Endothelial cell of umbilical vein (primary cell): ENCODE measurements around the gene PHOX2A. TPM values are rescaled to one million over a fixed set of nuclear protein-coding genes. Genes with fewer than 3 reads are reported as not detected.

Experiments
- Bru-seq: library from RNA; stranded (reverse); fragments of 400-500 nt; gene quantifications from one replicate; lab custom pipeline; 2021; lab: Mats Ljungman, UMichigan
- BruChase-seq, 2 experiments: library from RNA; stranded (reverse); fragments of 400-500 nt; gene quantifications; one replicate each; lab custom pipeline; 2021; lab: Mats Ljungman, UMichigan
- BruUV-seq: library from RNA; stranded (reverse); fragments of 400-500 nt; replicated peaks from 2 replicates; lab custom pipeline; 2021; lab: Mats Ljungman, UMichigan
- CTCF ChIA-PET: fragments of 300-600, 350-600 bp; sonication (Branson Sonifier 250); formaldehyde crosslinking; loops from one replicate; lab custom pipeline; 2021; ENCODE audit warnings: antibody characterized with exemption, inconsistent platforms; lab: Charles Lee
- POLR2A ChIA-PET: fragments of 300-600, 350-600 bp; sonication (Branson Sonifier 250); formaldehyde crosslinking; loops from one replicate; lab custom pipeline; 2021; ENCODE audit warnings: antibody characterized with exemption, inconsistent platforms; lab: Charles Lee
- DNase-seq: peaks from one replicate; pipeline ENCODE4 v3.0.0-alpha.2; 2011; ENCODE audit warnings: low read depth, low spot score
- FAIRE-seq: peaks from 2 replicates; lab custom pipeline; 2011; peaks lifted over from hg19 to GRCh38; lab: Jason Lieb, UNC
- H2AFZ ChIP-seq: 2 replicates; pipeline ENCODE4 v1.6.0; 2012; ENCODE audit warnings: low read depth, low read length, control low read depth, inconsistent platforms
- H3K27ac ChIP-seq: 2 replicates; pipeline ENCODE4 v1.5.1; 2011; ENCODE audit warnings: low read depth, mild to moderate bottlenecking, control low read depth, low read length, moderate library complexity; ENCODE audit not compliant: insufficient read depth
- H3K27me3 ChIP-seq, 2 experiments: 2 replicates each; pipeline versions ENCODE4 v1.6.0 to v1.6.1; 2011; ENCODE audit warnings: low read length in 2 of 2, mixed read lengths in 1 of 2; ENCODE audit not compliant: control insufficient read depth in 2 of 2, insufficient read depth in 2 of 2
- H3K36me3 ChIP-seq, 2 experiments: 2 replicates in 1 of 2; 3 replicates in 1 of 2; pipeline ENCODE4 v1.5.1; 2011; ENCODE audit warnings: low read length in 2 of 2, mild to moderate bottlenecking in 1 of 2, moderate library complexity in 1 of 2; ENCODE audit not compliant: control insufficient read depth in 2 of 2, insufficient read depth in 2 of 2; ENCODE audit errors: extremely low read depth in 1 of 2
- H3K4me1 ChIP-seq: 3 replicates; pipeline ENCODE4 v1.5.1; 2011; ENCODE audit warnings: mild to moderate bottlenecking, low read length; ENCODE audit not compliant: control insufficient read depth, insufficient read depth; ENCODE audit errors: extremely low read depth
- H3K4me2 ChIP-seq: 2 replicates; pipeline ENCODE4 v1.6.1; 2011; ENCODE audit warnings: low read length, control low read depth, mixed read lengths; ENCODE audit not compliant: insufficient read depth
- H3K4me3 ChIP-seq, 3 experiments: fragments of 200-600 bp in 1 of 3; sonication (generic), shearing (Covaris generic) in 1 of 3; replicated peaks in 1 of 3; 2 replicates each; pipeline ENCODE4 v1.5.1; 2011 to 2016; ENCODE audit warnings: control low read depth in 3 of 3, low read length in 3 of 3, mild to moderate bottlenecking in 2 of 3, inconsistent platforms in 1 of 3, low read depth in 1 of 3, moderate library complexity in 1 of 3; ENCODE audit not compliant: insufficient read depth in 1 of 3
- H3K79me2 ChIP-seq: 2 replicates; pipeline ENCODE4 v1.6.0; 2012; ENCODE audit warnings: low read length, inconsistent platforms; ENCODE audit not compliant: control insufficient read depth, insufficient read depth
- H3K9ac ChIP-seq: replicated peaks from 2 replicates; pipeline ENCODE3; 2011; ENCODE audit warnings: low read length, control low read depth; ENCODE audit not compliant: insufficient read depth; ENCODE audit errors: extremely low read depth
- H3K9me1 ChIP-seq: replicated peaks from 3 replicates; pipeline ENCODE4 v1.6.0; 2011; ENCODE audit warnings: mild to moderate bottlenecking, low read length; ENCODE audit not compliant: control insufficient read depth, insufficient read depth; ENCODE audit errors: extremely low read depth
- H3K9me3 ChIP-seq: replicated peaks from 2 replicates; pipeline ENCODE4 v1.5.1; 2012; ENCODE audit warnings: low read length, inconsistent platforms; ENCODE audit not compliant: control insufficient read depth, insufficient read depth
- H4K20me1 ChIP-seq: replicated peaks from 2 replicates; pipeline ENCODE3; 2011; ENCODE audit warnings: mild to moderate bottlenecking, low read length; ENCODE audit not compliant: control insufficient read depth, insufficient read depth; ENCODE audit errors: extremely low read depth
- CTCF ChIP-seq, 2 donors: IDR thresholded peaks; 1 replicate in 1 of 2; 2 replicates in 1 of 2; pipeline ENCODE4 v1.5.1; 2011; ENCODE audit warnings: low read length in 2 of 2, mild to moderate bottlenecking in 2 of 2, moderate library complexity in 2 of 2, control low read depth in 1 of 2, inconsistent platforms in 1 of 2, low read depth in 1 of 2; ENCODE audit not compliant: insufficient read depth in 1 of 2; ENCODE audit errors: extremely low read depth in 1 of 2
- EZH2 ChIP-seq: IDR thresholded peaks from 2 replicates; pipeline ENCODE4 v1.6.1; 2012; ENCODE audit warnings: borderline replicate concordance, low read depth, mild to moderate bottlenecking, moderate library complexity, low read length, inconsistent platforms; ENCODE audit not compliant: severe bottlenecking
- FOS ChIP-seq: IDR thresholded peaks from 2 replicates; pipeline ENCODE4 v1.6.1; 2011; ENCODE audit warnings: mild to moderate bottlenecking, low read length, moderate library complexity, borderline replicate concordance; ENCODE audit not compliant: insufficient read depth
- GATA2 ChIP-seq: IDR thresholded peaks from 2 replicates; pipeline ENCODE4 v1.7.0; 2011; ENCODE audit warnings: low read depth, mild to moderate bottlenecking, moderate library complexity, mixed read lengths, low read length; ENCODE audit not compliant: insufficient read length, insufficient read depth
- JUN ChIP-seq: IDR thresholded peaks from 2 replicates; pipeline ENCODE4 v1.6.1; 2011; ENCODE audit warnings: borderline replicate concordance, low read depth; ENCODE audit not compliant: insufficient read length, insufficient read depth
- MAX ChIP-seq: IDR thresholded peaks from 2 replicates; pipeline ENCODE4 v1.6.1; 2011; ENCODE audit not compliant: insufficient read depth, insufficient read length
- MYC ChIP-seq: IDR thresholded peaks from one replicate; pipeline ENCODE4 v1.6.1; 2011; ENCODE audit warnings: mild to moderate bottlenecking, low read depth, low read length
- POLR2A ChIP-seq: IDR thresholded peaks from 2 replicates; pipeline ENCODE4 v1.6.1; 2012; ENCODE audit warnings: low read depth, mild to moderate bottlenecking, control low read depth, low read length
- POLR2AphosphoS5 ChIP-seq: IDR thresholded peaks from 2 replicates; pipeline ENCODE4 v1.6.1; 2012; ENCODE audit warnings: low read depth, mild to moderate bottlenecking, control low read depth, low read length, moderate library complexity; ENCODE audit not compliant: insufficient read depth
- dilution Hi-C: fragments of 300-500 bp; cut with MboI; formaldehyde crosslinking; loops from one replicate; pipeline ENCODE4 v1.15.0; 2019; ENCODE audit warnings: low sequenced_read_pairs; ENCODE audit not compliant: extremely low pct_ligation_motif_present
- intact Hi-C: fragments of 100-400 bp; cut with micrococcal nuclease; formaldehyde crosslinking; loops from one replicate; pipeline ENCODE4 v1.10.0; 2022
- long read RNA-seq: library from polyadenylated mRNA; stranded (forward); transcript quantifications from one replicate; pipeline ENCODE4 v2.0.0, GENCODE V29; 2021
- polyA minus RNA-seq, 3 experiments: library from RNA; depleted of rRNA, polyadenylated mRNA; stranded (reverse); fragments of >200 nt; gene quantifications; 1 replicate in 1 of 3; 2 replicates in 2 of 3; pipeline ENCODE4 v1.2.3, GENCODE V29; 2011
- polyA plus RNA-seq, 4 experiments: library from polyadenylated mRNA; depleted of rRNA in 3 of 4; stranded (reverse) in 3 of 4; unstranded in 1 of 4; fragments of >200 nt; gene quantifications; 2 replicates each; pipeline versions ENCODE4 v1.2.1 to v1.2.3, GENCODE V29; 2011 to 2012; ENCODE audit warnings: missing spikeins in 1 of 4
- total RNA-seq: library from RNA; stranded (reverse); gene quantifications from 2 replicates; pipeline ENCODE4 v1.2.3, GENCODE V29; 2021

PHOX2A gene
- not detected in 2 replicates for total RNA-seq
- polyA plus RNA-seq, result not detected in 2 replicates
- not detected in 2 replicates for polyA plus RNA-seq (2011; cell fraction: cytosol; rRNA removed)
- polyA plus RNA-seq (2011; cell fraction: nucleus; rRNA removed), result not detected in 2 replicates
- not detected in 2 replicates for polyA plus RNA-seq (2012)
- polyA minus RNA-seq, result not detected in 2 replicates
- not detected for polyA minus RNA-seq (2011; cell fraction: cytosol; rRNA and poly(A)+ RNA removed)
- not detected in 2 replicates for polyA minus RNA-seq (2011; cell fraction: nucleus; rRNA and poly(A)+ RNA removed)
- Bru-seq, nascent RNA, result not detected
- not detected for BruChase-seq, experiment 1, labeled RNA remaining after a 6-hour chase
- BruChase-seq, experiment 2, labeled RNA remaining after a 2-hour chase, result not detected
- long read RNA-seq, result 0 reads

- no peaks in the 10 kb centered on the region for H3K36me3 ChIP-seq
- no peak within 1 kb of the TSS for H2AFZ ChIP-seq
- H3K27me3 ChIP-seq, result peaks cover 76 to 90% of the 10 kb centered on the region in 2 experiments
- H3K4me1 ChIP-seq, result peaks cover 12% of the 10 kb centered on the region
- no TSS peak for BruUV-seq
- DNase-seq (no peak), FAIRE-seq (no peak)
- ChIA-PET CTCF (interaction anchor here (1.3 kb wide), 1 partner anchor 187 kb away, joined by 3 read pairs; no protein-coding TSS in a partner anchor), POLR2A (no interaction called here)
- H3K9me3 ChIP-seq, result no peaks in the 10 kb centered on the region
- intact Hi-C loops (no loop called here), dilution Hi-C loops (no loop called here)
- H3K9me1 ChIP-seq, result no peaks in the 10 kb centered on the region
- TF ChIP-seq MAX (no peak), POLR2A (no peak), POLR2AphosphoS5 (no peak), CTCF (IDR thresholded peaks at IDR 0.05; ENCODE audit: extremely low read depth in 1 of 2, insufficient read depth in 1 of 2, low read depth in 1 of 2, low read length in 2 of 2) (no peak), GATA2 (no peak), FOS (no peak), MYC (no peak), EZH2 (no peak), JUN (no peak)
- H4K20me1 ChIP-seq, result no peaks in the 10 kb centered on the region
- H3K27ac ChIP-seq, result no peak within 1 kb of the TSS
- no peak within 1 kb of the TSS for H3K9ac ChIP-seq
- H3K79me2 ChIP-seq, result no peaks in the 10 kb centered on the region
- no peak within 1 kb of the TSS for H3K4me3 ChIP-seq
- no peak within 1 kb of the TSS for H3K4me2 ChIP-seq
Measured at GRCh38 chr11:72244060-72244360, at the start of gene PHOX2A. Gene PHOX2A (minus strand): TSS chr11:72244176. CDS start chr11:72244004, 172 bp downstream.
